BE2C (cell line): ENCODE measurements around the gene CFAP46.

Experiments used
- DNase-seq: peaks from one replicate; pipeline ENCODE4 v3.0.0-alpha.2; 2020
- H3K27me3 ChIP-seq: fragments of 250-450 bp; sonication (Bioruptor Pico); 2 replicates; pipeline ENCODE4 v1.5.1; 2020; ENCODE audit warnings: mild to moderate bottlenecking
- H3K36me3 ChIP-seq: fragments of 250-450 bp; sonication (Bioruptor Pico); 2 replicates; pipeline ENCODE4 v1.5.1; 2020; ENCODE audit warnings: mild to moderate bottlenecking
- H3K4me1 ChIP-seq: fragments of 250-450 bp; sonication (Bioruptor Pico); 2 replicates; pipeline ENCODE4 v1.5.1; 2020
- H3K4me3 ChIP-seq: 2 replicates; pipeline ENCODE4 v1.5.1; 2011; ENCODE audit warnings: low read depth, low read length
- H3K9me3 ChIP-seq: fragments of 250-450 bp; sonication (Bioruptor Pico); 2 replicates; pipeline ENCODE4 v1.5.1; 2020
- CTCF ChIP-seq: IDR thresholded peaks from 2 replicates; pipeline ENCODE4 v1.5.1; 2012; ENCODE audit warnings: mild to moderate bottlenecking, low read depth, low read length

The CFAP46 gene

GRCh38 chr10:132812520-132812919 is 129.8 kb downstream of the CFAP46 start:
- Histone ChIP-seq H3K27me3 (peaks cover 43% of the 10 kb centered on the region), H3K9me3 (no peaks in the 10 kb centered on the region), H3K36me3 (no peaks in the 10 kb centered on the region), H3K4me3 (no peak overlapping the region), H3K4me1 (no peaks in the 10 kb centered on the region)
- no peak for TF ChIP-seq CTCF
- no peak for DNase-seq

- DNase-seq = no peak
- Histone ChIP-seq H3K4me3 (no peak overlapping the region), H3K4me1 (no peaks in the 10 kb centered on the region), H3K36me3 (no peaks in the 10 kb centered on the region), H3K27me3 (peaks cover 43% of the 10 kb centered on the region), H3K9me3 (no peaks in the 10 kb centered on the region)
- TF ChIP-seq CTCF = no peak
These were observed 130.4 kb downstream of the CFAP46 start for GRCh38 chr10:132811891-132812481.

- H3K4me3 ChIP-seq = no peak overlapping the region
- no peaks in the 10 kb centered on the region for H3K36me3 ChIP-seq
- no peak for DNase-seq
- peaks cover 45% of the 10 kb centered on the region for H3K27me3 ChIP-seq
- TF ChIP-seq CTCF = no peak
- no peaks in the 10 kb centered on the region for H3K4me1 ChIP-seq
- H3K9me3 ChIP-seq = no peaks in the 10 kb centered on the region
These were observed 131.3 kb downstream of the CFAP46 start for GRCh38 chr10:132810807-132811700.

- TF ChIP-seq CTCF = no peak
- Histone ChIP-seq H3K36me3 (no peaks in the 10 kb centered on the region), H3K4me3 (no peak overlapping the region), H3K9me3 (no peaks in the 10 kb centered on the region), H3K27me3 (peaks cover 45% of the 10 kb centered on the region), H3K4me1 (no peaks in the 10 kb centered on the region)
- no peak for DNase-seq
These were observed 132.1 kb downstream of the CFAP46 start for GRCh38 chr10:132810141-132810806.

- H3K4me1 ChIP-seq = no peaks in the 10 kb centered on the region
- TF ChIP-seq CTCF = no peak
- DNase-seq = no peak
- no peaks in the 10 kb centered on the region for H3K36me3 ChIP-seq
- peaks cover 49% of the 10 kb centered on the region for H3K27me3 ChIP-seq
- no peaks in the 10 kb centered on the region for H3K9me3 ChIP-seq
- H3K4me3 ChIP-seq = no peak overlapping the region
These were observed 132.9 kb downstream of the CFAP46 start for GRCh38 chr10:132809232-132810140.
